Neural cell (in vitro differentiated cells): ENCODE results near the gene TMEM250.

Experiments used
- CTCF ChIP-seq: fragments of 450-650 bp; IDR thresholded peaks from 2 replicates; pipeline ENCODE4 v1.5.1; 2014; ENCODE audit warnings: antibody characterized with exemption, mild to moderate bottlenecking, moderate library complexity; ENCODE audit not compliant: poor library complexity, severe bottlenecking
- EP300 ChIP-seq: fragments of 450-650 bp; conservative IDR thresholded peaks from 2 replicates; pipeline ENCODE4 v1.6.1; 2014; ENCODE audit warnings: antibody characterized with exemption, mild to moderate bottlenecking, moderate library complexity; ENCODE audit not compliant: poor library complexity, severe bottlenecking
- EZH2 ChIP-seq: fragments of 200-600, 300-800 bp; shearing (Covaris generic), sonication (generic); IDR thresholded peaks from 2 replicates; pipeline ENCODE4 v1.6.1; 2014; ENCODE audit warnings: antibody characterized with exemption, low read length, borderline replicate concordance, mild to moderate bottlenecking; ENCODE audit not compliant: insufficient read depth, poor library complexity, severe bottlenecking
- MXI1 ChIP-seq: fragments of 450-650 bp; conservative IDR thresholded peaks from 2 replicates; pipeline ENCODE4 v1.6.1; 2014; ENCODE audit warnings: antibody characterized with exemption, mild to moderate bottlenecking; ENCODE audit not compliant: poor library complexity, severe bottlenecking
- POLR2AphosphoS5 ChIP-seq: IDR thresholded peaks from 2 replicates; pipeline ENCODE4 v1.6.1; 2012
- RAD21 ChIP-seq: fragments of 450-650 bp; conservative IDR thresholded peaks from 2 replicates; pipeline ENCODE4 v1.6.1; 2014; ENCODE audit warnings: antibody characterized with exemption, mild to moderate bottlenecking, moderate library complexity
- REST ChIP-seq: IDR thresholded peaks from 2 replicates; pipeline ENCODE4 v1.6.1; 2012; ENCODE audit warnings: borderline replicate concordance

GRCh38 chr9:136160995-136161610 is 42.4 kb upstream of the TMEM250 start:
- TF ChIP-seq CTCF (no peak), EP300 (no peak), EZH2 (no peak), POLR2AphosphoS5 (no peak), REST (no peak), MXI1 (no peak), RAD21 (no peak)
